Measurements from ENCODE around the gene OR51B4.
"Not testable (repeated sequence)": the region's sequence is repeated elsewhere in the genome, so short reads cannot be mapped to it uniquely, and the experiment has no call there.

Gene OR51B4

GRCh38 chr11:5294342-5294995 lies 7.3 kb downstream of the OR51B4 start:
- in situ Hi-C loops (cut with MboI; ENCODE audit: low sequenced_read_pairs) = not testable (repeated sequence)

DNA sequence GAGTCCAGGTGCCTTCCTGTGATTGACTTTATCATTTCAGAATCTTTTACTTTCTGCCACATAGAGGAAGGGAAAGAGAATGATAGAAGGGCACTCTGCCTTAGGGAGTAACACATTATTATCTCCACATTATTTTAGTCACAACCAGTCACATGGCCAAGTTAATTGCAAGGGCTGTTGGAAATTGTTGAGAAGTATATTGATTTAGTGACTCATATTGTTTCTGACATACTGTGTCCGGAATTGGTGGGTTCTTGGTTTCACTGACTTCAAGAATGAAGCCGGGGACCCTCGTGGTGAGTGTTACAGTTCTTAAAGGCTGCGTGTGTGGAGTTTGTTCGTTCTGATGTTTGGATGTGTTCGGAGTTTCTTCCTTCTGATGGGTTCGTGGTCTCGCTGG lies 8.7 kb downstream of the OR51B4 start:
- in situ Hi-C loops (cut with MboI; ENCODE audit: low sequenced_read_pairs) = no loop called here

- in situ Hi-C loops (cut with MboI; ENCODE audit: low sequenced_read_pairs) = no loop called here
Observed at GRCh38 chr11:5291207-5291838, 10.4 kb downstream of the OR51B4 start.

- in situ Hi-C loops (cut with MboI; ENCODE audit: low sequenced_read_pairs) = no loop called here
Observed at GRCh38 chr11:5290106-5290505, 11.6 kb downstream of the OR51B4 start.

DNA sequence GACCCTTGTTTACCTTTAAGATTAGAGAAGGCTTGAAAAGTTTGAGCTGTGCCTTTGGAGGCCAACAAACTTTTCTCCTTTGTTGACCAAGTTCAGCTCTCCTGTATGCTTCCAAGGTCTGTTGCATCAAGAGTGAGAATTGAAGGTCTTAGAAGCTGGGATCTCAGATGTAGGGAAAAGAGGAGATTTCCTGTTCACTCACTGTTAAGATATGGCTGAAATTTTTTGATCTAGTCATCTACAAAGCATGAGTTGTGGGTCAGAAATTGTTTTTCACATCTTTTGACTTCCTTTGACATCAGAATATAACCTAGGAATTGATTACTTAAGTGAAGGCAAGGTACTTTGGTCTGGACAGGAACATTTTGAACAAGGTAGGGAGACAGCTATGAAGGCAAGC lies 12.1 kb downstream of the OR51B4 start:
- in situ Hi-C loops (cut with MboI; ENCODE audit: low sequenced_read_pairs) = no loop called here

- in situ Hi-C loops (cut with MboI; ENCODE audit: low sequenced_read_pairs) = no loop called here
Observed at GRCh38 chr11:5288906-5289550, 12.7 kb downstream of the OR51B4 start.

- in situ Hi-C loops (cut with MboI; ENCODE audit: low sequenced_read_pairs) = no loop called here
Observed at GRCh38 chr11:5288108-5288905, 13.4 kb downstream of the OR51B4 start.

- in situ Hi-C loops (cut with MboI; ENCODE audit: low sequenced_read_pairs) = no loop called here
Observed at GRCh38 chr11:5286901-5287300, 14.8 kb downstream of the OR51B4 start.

- in situ Hi-C loops (cut with MboI; ENCODE audit: low sequenced_read_pairs) = no loop called here
Observed at GRCh38 chr11:5286351-5286750, 15.4 kb downstream of the OR51B4 start.

GRCh38 chr11:5285703-5286340 lies 15.9 kb downstream of the OR51B4 start:
- in situ Hi-C loops (cut with MboI; ENCODE audit: low sequenced_read_pairs) = no loop called here

- in situ Hi-C loops (cut with MboI; ENCODE audit: low sequenced_read_pairs) = no loop called here
Observed at GRCh38 chr11:5284637-5285036, 17.1 kb downstream of the OR51B4 start.

GRCh38 chr11:5283882-5284281 lies 17.9 kb downstream of the OR51B4 start:
- in situ Hi-C loops (cut with MboI; ENCODE audit: low sequenced_read_pairs) = no loop called here

DNA sequence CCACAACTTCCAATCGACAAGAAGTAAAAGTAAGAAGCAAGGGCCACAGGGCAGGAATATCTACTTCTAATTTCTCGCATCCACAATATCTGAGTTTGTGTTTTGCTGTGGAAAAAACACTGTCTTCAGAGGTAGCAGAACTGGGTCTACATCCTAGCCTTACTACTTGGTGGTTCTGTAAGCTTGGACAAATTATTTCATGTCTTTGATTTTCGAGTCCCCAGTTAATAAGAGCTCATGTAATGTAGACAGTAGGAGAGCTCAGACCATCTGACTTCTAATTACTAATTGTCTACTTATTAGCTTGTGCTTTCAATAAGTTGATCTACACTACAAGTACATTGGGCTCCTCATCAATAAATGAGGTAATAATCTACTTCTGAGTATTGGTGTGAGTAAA lies 18.7 kb downstream of the OR51B4 start:
- in situ Hi-C loops (cut with MboI; ENCODE audit: low sequenced_read_pairs) = no loop called here

DNA sequence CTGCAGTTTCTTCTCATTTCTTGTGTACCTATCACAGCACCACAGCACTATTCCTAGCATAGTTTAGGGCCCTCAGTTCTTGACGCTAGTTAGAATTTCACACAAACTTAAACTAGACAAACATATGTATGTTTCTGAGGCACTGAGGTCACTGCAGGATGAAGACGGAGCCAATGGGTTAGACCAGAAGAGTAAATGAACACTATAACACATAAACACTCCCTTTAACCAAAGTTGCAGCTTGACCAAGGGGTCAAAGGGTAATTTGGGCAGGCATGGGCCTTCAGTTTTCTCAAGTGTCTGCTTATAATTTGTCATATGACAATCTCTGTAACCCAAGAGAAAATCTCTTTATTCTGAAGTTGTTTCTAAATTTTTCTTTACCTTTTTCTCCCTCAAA lies 19.1 kb downstream of the OR51B4 start:
- in situ Hi-C loops (cut with MboI; ENCODE audit: low sequenced_read_pairs) = no loop called here

- in situ Hi-C loops (cut with MboI; ENCODE audit: low sequenced_read_pairs) = no loop called here
Observed at GRCh38 chr11:5281596-5281995, 20.1 kb downstream of the OR51B4 start.

GRCh38 chr11:5280582-5281102 lies 21.1 kb downstream of the OR51B4 start:
- in situ Hi-C loops (cut with MboI; ENCODE audit: low sequenced_read_pairs) = no loop called here

- in situ Hi-C loops (cut with MboI; ENCODE audit: low sequenced_read_pairs) = no loop called here
Observed at GRCh38 chr11:5279471-5280090, 22.2 kb downstream of the OR51B4 start.

- in situ Hi-C loops (cut with MboI; ENCODE audit: low sequenced_read_pairs) = no loop called here
Observed at GRCh38 chr11:5277807-5278382, 23.9 kb downstream of the OR51B4 start.

DNA sequence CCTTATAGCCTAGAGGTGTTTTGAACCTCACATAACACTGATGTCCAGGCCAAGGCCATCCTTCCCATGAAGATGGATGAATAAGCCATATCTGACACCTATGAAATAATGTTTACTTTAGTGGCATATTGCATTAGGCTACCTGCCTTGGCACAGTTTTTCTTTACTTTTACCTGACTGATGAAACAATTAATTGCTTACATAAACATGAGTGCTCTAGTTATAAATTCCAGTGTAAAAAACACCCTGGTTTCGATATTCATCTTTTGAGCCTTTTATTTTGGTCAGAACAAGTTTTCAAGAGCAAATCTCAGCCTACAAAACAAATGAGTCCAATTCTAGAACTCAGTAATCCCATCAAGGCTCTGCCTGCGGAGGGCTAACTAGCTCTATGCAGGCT lies 25.0 kb downstream of the OR51B4 start:
- in situ Hi-C loops (cut with MboI; ENCODE audit: low sequenced_read_pairs) = no loop called here

Measured in HL-60/S4 treated with retinoic acid at 250 ng/mL for 4 days and 3 days (cell line).